IMR-90 (cell line): ENCODE results near the gene POLD4. TPM values are rescaled to one million over a fixed set of nuclear protein-coding genes. Genes with fewer than 3 reads are reported as not detected.

ENCODE experiments used
- ATAC-seq: fragments of 200-7000 bp; cut with Tn5 transposase; 2 replicates; pipeline ENCODE4 v1.9.1; 2020; ENCODE audit warnings: low read depth, mild to moderate bottlenecking, moderate library complexity
- BruUV-seq: library from RNA; stranded (reverse); fragments of 400-500 nt; replicated peaks from 2 replicates; lab custom pipeline; 2021; lab: Mats Ljungman, UMichigan
- CTCF ChIA-PET: fragments of 300-600 bp; formaldehyde crosslinking; extraction: SDS; loops from one replicate; lab custom pipeline; 2021; ENCODE audit warnings: antibody characterized with exemption; lab: Yijun Ruan, JAX
- POLR2A ChIA-PET: fragments of 300-600 bp; sonication (Branson Sonifier 250); formaldehyde crosslinking; loops from one replicate; lab custom pipeline; 2022; ENCODE audit warnings: antibody characterized with exemption; ENCODE audit not compliant: unreplicated experiment; lab: Charles Lee
- DNase-seq: peaks from one replicate; pipeline ENCODE4 v3.0.0; 2013
- H2AFZ ChIP-seq: replicated peaks from 2 replicates; pipeline ENCODE3; 2013; ENCODE audit warnings: low read length, mild to moderate bottlenecking; ENCODE audit not compliant: poor library complexity
- H2AK5ac ChIP-seq: 2 replicates; pipeline ENCODE4 v1.6.1; 2013; ENCODE audit warnings: low read depth, low read length, inconsistent platforms
- H2AK9ac ChIP-seq: replicated peaks from 2 replicates; pipeline ENCODE3; 2013; ENCODE audit warnings: mild to moderate bottlenecking, low read depth, low read length, moderate library complexity; ENCODE audit not compliant: poor library complexity
- H2BK120ac ChIP-seq: 2 replicates; pipeline ENCODE4 v1.6.1; 2013; ENCODE audit warnings: low read depth, low read length, inconsistent platforms
- H2BK15ac ChIP-seq: 3 replicates; pipeline ENCODE4 v1.6.1; 2013; ENCODE audit warnings: low read depth, low read length, inconsistent platforms
- H2BK20ac ChIP-seq: 2 replicates; pipeline ENCODE4 v1.6.1; 2013; ENCODE audit warnings: low read depth, mild to moderate bottlenecking, inconsistent platforms, low read length, moderate library complexity
- H2BK5ac ChIP-seq: 2 replicates; pipeline ENCODE4 v1.6.1; 2013; ENCODE audit warnings: mild to moderate bottlenecking, low read depth, low read length, inconsistent platforms; ENCODE audit not compliant: poor library complexity, severe bottlenecking
- H3K14ac ChIP-seq: replicated peaks from 2 replicates; pipeline ENCODE4 v1.6.1; 2013; ENCODE audit warnings: low read depth, low read length, inconsistent platforms
- H3K18ac ChIP-seq: 2 replicates; pipeline ENCODE4 v1.6.1; 2013; ENCODE audit warnings: low read depth, low read length, control low read depth
- H3K23ac ChIP-seq: 2 replicates; pipeline ENCODE4 v1.6.1; 2013; ENCODE audit warnings: low read depth, low read length, inconsistent platforms
- H3K27ac ChIP-seq: 2 replicates; pipeline ENCODE4 v1.5.1; 2013; ENCODE audit warnings: mild to moderate bottlenecking, control low read depth, low read length; ENCODE audit not compliant: insufficient read depth
- H3K27me3 ChIP-seq: 2 replicates; pipeline ENCODE4 v1.6.1; 2013; ENCODE audit warnings: low read length; ENCODE audit not compliant: control insufficient read depth, insufficient read depth
- H3K36me3 ChIP-seq: 2 replicates; pipeline ENCODE4 v1.6.1; 2013; ENCODE audit warnings: low read length, mixed read lengths; ENCODE audit not compliant: control insufficient read depth, insufficient read depth
- H3K4ac ChIP-seq: 2 replicates; pipeline ENCODE4 v1.6.1; 2013; ENCODE audit warnings: low read depth, low read length, inconsistent platforms
- H3K4me1 ChIP-seq: 2 replicates; pipeline ENCODE4 v1.6.1; 2013; ENCODE audit warnings: low read length, mixed read lengths; ENCODE audit not compliant: control insufficient read depth, insufficient read depth
- H3K4me2 ChIP-seq: 2 replicates; pipeline ENCODE4 v1.6.1; 2013; ENCODE audit warnings: low read depth, mild to moderate bottlenecking, control low read depth, low read length, moderate library complexity
- H3K4me3 ChIP-seq: 2 replicates; pipeline ENCODE4 v1.5.1; 2013; ENCODE audit warnings: low read depth, mild to moderate bottlenecking, control low read depth, low read length, moderate library complexity; ENCODE audit not compliant: insufficient read depth
- H3K56ac ChIP-seq: 2 replicates; pipeline ENCODE4 v1.6.1; 2013; ENCODE audit warnings: low read length, inconsistent platforms; ENCODE audit not compliant: insufficient read depth; ENCODE audit errors: extremely low read depth
- H3K79me1 ChIP-seq, 2 experiments: 2 replicates each; pipeline ENCODE4 v1.6.1; 2013; ENCODE audit warnings: low read length in 2 of 2, inconsistent platforms in 1 of 2, low read depth in 1 of 2
- H3K9ac ChIP-seq: 2 replicates; pipeline ENCODE4 v1.6.1; 2013; ENCODE audit warnings: low read depth, low read length, control low read depth
- H3K9me1 ChIP-seq: 2 replicates; pipeline ENCODE4 v1.6.1; 2013; ENCODE audit warnings: low read length, inconsistent platforms; ENCODE audit not compliant: insufficient read depth
- H3K9me3 ChIP-seq: 2 replicates; pipeline ENCODE4 v1.6.1; 2013; ENCODE audit warnings: low read length; ENCODE audit not compliant: control insufficient read depth, insufficient read depth
- H4K20me1 ChIP-seq: 2 replicates; pipeline ENCODE4 v1.6.1; 2013; ENCODE audit warnings: low read length, inconsistent platforms; ENCODE audit not compliant: insufficient read depth
- H4K5ac ChIP-seq: 2 replicates; pipeline ENCODE4 v1.6.1; 2013; ENCODE audit warnings: mild to moderate bottlenecking, low read depth, low read length, control low read depth
- H4K8ac ChIP-seq, 2 experiments: 2 replicates each; pipeline ENCODE4 v1.6.1; 2013; ENCODE audit warnings: low read depth in 2 of 2, low read length in 2 of 2, control low read depth in 1 of 2, inconsistent platforms in 1 of 2
- H4K91ac ChIP-seq: 2 replicates; pipeline ENCODE4 v1.6.1; 2013; ENCODE audit warnings: low read depth, low read length, inconsistent platforms; ENCODE audit not compliant: insufficient read depth
- CHD1 ChIP-seq: IDR thresholded peaks from 2 replicates; pipeline ENCODE4 v1.6.1; 2012; ENCODE audit warnings: low read depth, low read length, improper control_type of control experiment
- MAFK ChIP-seq: IDR thresholded peaks from 2 replicates; pipeline ENCODE4 v1.6.1; 2012; ENCODE audit warnings: low read depth, low read length, improper control_type of control experiment
- NFE2L2 ChIP-seq: fragments of 150-350 bp; IDR thresholded peaks from 2 replicates; pipeline ENCODE4 v1.6.1; 2016; ENCODE audit warnings: low read depth, mild to moderate bottlenecking, low read length
- USF2 ChIP-seq: fragments of 150-350 bp; IDR thresholded peaks from 2 replicates; pipeline ENCODE4 v1.6.1; 2017; ENCODE audit warnings: mild to moderate bottlenecking, antibody characterized with exemption, low read length, low read depth
- WGBS, 2 experiments: methylation state at CpG; one replicate each; pipeline versions ENCODE4 v1.1.5 to v1.1.7; 2013; ENCODE audit warnings: missing lambda C conversion rate in 2 of 2; ENCODE audit not compliant: insufficient read length in 1 of 2; ENCODE audit errors: extremely low coverage in 2 of 2; 5-methylcytosine and 5-hydroxymethylcytosine counted together
- dilution Hi-C: fragments of 300-500 bp; cut with HindIII; formaldehyde crosslinking; loops from one replicate; pipeline ENCODE4 v1.14.3; 2018; ENCODE audit warnings: low sequenced_read_pairs; ENCODE audit not compliant: unreplicated experiment
- in situ Hi-C: fragments of 300-500 bp; cut with MboI; formaldehyde crosslinking; loops from 3 replicates; pipeline ENCODE4 v1.14.3; 2019; ENCODE audit warnings: low sequenced_read_pairs, inconsistent platforms, mixed read lengths
- intact Hi-C: fragments of 100-400 bp; cut with micrococcal nuclease; formaldehyde crosslinking; loops from 2 replicates; pipeline ENCODE4 v1.10.0; 2022
- polyA plus RNA-seq, 3 experiments: library from polyadenylated mRNA; depleted of rRNA; stranded (reverse); fragments of >200 nt; gene quantifications; 2 replicates each; pipeline ENCODE4 v1.2.3, GENCODE V29; 2012; ENCODE audit warnings: low replicate concordance in 1 of 3
- total RNA-seq: library from RNA; depleted of rRNA; stranded (reverse); fragments of >200 nt; gene quantifications from 2 replicates; pipeline ENCODE4 v1.2.3, GENCODE V29; 2012

Gene POLD4
- total and polyA plus RNA-seq, 2 of the 4 experiments (the other 2 are of a cell fraction), result 46.4 to 133 TPM

GRCh38 chr11:67390947-67391303 is 37.6 kb upstream of the POLD4 start:
- H3K4me2 ChIP-seq, result peak overlapping the region; percentile 87
- no peak for TF ChIP-seq MAFK
- no peak for TF ChIP-seq USF2
- no peak for TF ChIP-seq CHD1
- no peak for TF ChIP-seq NFE2L2
- DNase-seq, result no peak

More at GRCh38 chr11:67390947-67391303, 37.6 kb upstream of the POLD4 start:
- no peak overlapping the region for H4K91ac ChIP-seq
- H3K23ac ChIP-seq, result peak overlapping the region; percentile 71; the same call in 1 of the 2 replicates
- H4K20me1 ChIP-seq, result peaks cover 5% of the 10 kb centered on the region; the same call in 1 of the 2 replicates
- peak overlapping the region; percentile 83 to 85; a peak in 3 of 4 replicates for H4K8ac ChIP-seq
- dilution Hi-C loops (no loop called here), intact Hi-C loops (no loop called here), in situ Hi-C loops (no loop called here)
- H2BK5ac ChIP-seq, result peak overlapping the region; percentile 74
- H3K27me3 ChIP-seq, result no peaks in the 10 kb centered on the region; the same call in 1 of the 2 replicates
- peak overlapping the region; percentile 99 for H2AK9ac ChIP-seq
- no peaks in the 10 kb centered on the region for H3K9me3 ChIP-seq
- peaks cover 10 to 30% of the 10 kb centered on the region in 2 experiments; a peak in 3 of 4 replicates for H3K79me1 ChIP-seq
- POLR2A ChIA-PET, result interaction anchor here (0.6 to 1.3 kb wide), 3 partner anchors 11 to 36 kb away, joined by 3 read pairs; partner anchors contain the start of gene PPP1CA
- H3K36me3 ChIP-seq, result peaks cover 2% of the 10 kb centered on the region; the same call in 1 of the 2 replicates
- peak overlapping the region; percentile 86 for H3K9ac ChIP-seq
- no peak overlapping the region; the same call in 2 of the 3 replicates for H2BK15ac ChIP-seq
- CTCF ChIA-PET, result no interaction called here
- peak overlapping the region; percentile 88; the same call in 1 of the 2 replicates for H3K14ac ChIP-seq
- H3K4ac ChIP-seq, result peak overlapping the region; percentile 90; the same call in 1 of the 2 replicates
- no peak overlapping the region for H3K18ac ChIP-seq
- ATAC-seq, result no peak
- peak overlapping the region; percentile 0; the same call in 1 of the 2 replicates for H4K5ac ChIP-seq
- H2AK5ac ChIP-seq, result no peak overlapping the region
- no peak overlapping the region for H2BK20ac ChIP-seq
- H3K9me1 ChIP-seq, result no peaks in the 10 kb centered on the region; the same call in 1 of the 2 replicates
- 0% methylated on average over 4 of the region's 15 CpGs; no CpG with 5 or more reads in 1 of the 2 experiments for WGBS, 2 experiments
- peak overlapping the region; percentile 79; the same call in 1 of the 2 replicates for H3K56ac ChIP-seq
- no TSS peak for BruUV-seq
- H3K4me3 ChIP-seq, result peak overlapping the region; percentile 87
- H2AFZ ChIP-seq, result peak overlapping the region; percentile 99
- peaks cover 3% of the 10 kb centered on the region for H3K4me1 ChIP-seq
- peak overlapping the region; percentile 92 for H3K27ac ChIP-seq
- no peak overlapping the region for H2BK120ac ChIP-seq
